Vagina (tissue), 2 donors: ENCODE results near the gene CAPN2. TPM values are rescaled to one million over a fixed set of nuclear protein-coding genes. Genes with fewer than 3 reads are reported as not detected.

ENCODE experiments used
- DNase-seq, 2 donors: peaks; one replicate each; pipeline ENCODE4 v3.0.0-alpha.2; 2017; ENCODE audit errors: extremely low spot score in 2 of 2
- H3K27ac ChIP-seq: fragments of 200-600 bp; sonication (generic); one replicate; pipeline ENCODE4 v1.5.1; 2019
- H3K27me3 ChIP-seq: fragments of 200-600 bp; sonication (generic); one replicate; pipeline ENCODE4 v1.5.1; 2019
- H3K36me3 ChIP-seq, 2 donors: fragments of 200-600 bp; sonication (generic); one replicate each; pipeline ENCODE4 v1.5.1; 2017 to 2019
- H3K4me1 ChIP-seq: fragments of 200-600 bp; sonication (generic); one replicate; pipeline ENCODE4 v1.5.1; 2019
- H3K4me3 ChIP-seq, 2 donors: fragments of 200-600 bp; sonication (generic); 1 replicate in 1 of 2; 2 replicates in 1 of 2; pipeline ENCODE4 v1.5.1; 2016 to 2019
- H3K9me3 ChIP-seq: fragments of 200-600 bp; sonication (generic); one replicate; pipeline ENCODE4 v1.5.1; 2019
- POLR2A ChIP-seq, 2 donors: fragments of 450-650 bp; IDR thresholded peaks; one replicate each; pipeline ENCODE4 v1.6.1; 2017; ENCODE audit warnings: antibody characterized with exemption in 2 of 2, mild to moderate bottlenecking in 2 of 2, moderate library complexity in 2 of 2
- POLR2AphosphoS5 ChIP-seq, 2 donors: sonication (generic); formaldehyde crosslinking; IDR thresholded peaks; one replicate each; pipeline ENCODE4 v1.9.0; 2017; ENCODE audit warnings: antibody characterized with exemption in 2 of 2, mild to moderate bottlenecking in 2 of 2, low read depth in 1 of 2; ENCODE audit not compliant: insufficient read depth in 1 of 2
- intact Hi-C: fragments of 100-400 bp; cut with DNase I; formaldehyde crosslinking; loops from one replicate; pipeline ENCODE4 v1.15.1; 2023
- small RNA-seq: library from RNA; depleted of rRNA; stranded (forward); fragments of <200 nt; gene quantifications from one replicate; pipeline ENCODE3, GENCODE V24; 2016
- total RNA-seq: library from RNA; depleted of rRNA; stranded (reverse); fragments of >200 nt; gene quantifications from one replicate; pipeline ENCODE4 v1.2.3, GENCODE V29; 2016
- TF ChIP-seq, protein P1 (sequence below), 3 experiments: fragments of 450-650 bp in 2 of 3; fragments of 200-600 bp in 1 of 3; sonication (generic) in 1 of 3; IDR thresholded peaks; one replicate each; pipeline ENCODE4 v1.5.1; 2017 to 2019; ENCODE audit warnings: antibody characterized with exemption in 3 of 3, mild to moderate bottlenecking in 2 of 3, moderate library complexity in 2 of 3

Gene CAPN2
- total RNA-seq, 1 donor from 2014 or later: 208 TPM

DNA sequence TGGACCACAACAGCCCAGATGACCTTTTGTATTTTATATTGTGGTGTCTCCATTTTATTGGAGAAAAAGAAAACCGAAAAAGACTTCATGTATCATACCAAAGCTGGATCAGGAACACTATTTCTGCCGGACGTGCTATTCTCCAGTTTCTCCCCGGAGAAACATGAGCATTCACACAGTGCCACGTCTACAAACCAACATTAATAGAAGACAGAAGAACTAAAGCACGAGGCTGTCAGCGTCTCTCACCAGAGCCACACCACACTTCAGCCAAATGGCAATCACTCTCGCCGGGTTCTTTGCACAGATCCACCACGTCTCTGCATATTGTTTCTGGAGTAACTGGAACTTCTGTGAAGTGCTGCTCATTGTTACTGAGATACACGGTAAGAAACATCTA, 108.6 kb downstream of the CAPN2 start:
- Histone ChIP-seq H3K27me3 (no peaks in the 10 kb centered on the region), H3K4me3 (no peak overlapping the region), H3K27ac (no peak overlapping the region), H3K4me1 (peaks cover 21% of the 10 kb centered on the region), H3K9me3 (no peaks in the 10 kb centered on the region), H3K36me3 (peaks cover 0 to 5% of the 10 kb centered on the region in 2 donors)
- intact Hi-C loops: no loop called here
- DNase-seq: no peak
- TF ChIP-seq, protein P1, sequence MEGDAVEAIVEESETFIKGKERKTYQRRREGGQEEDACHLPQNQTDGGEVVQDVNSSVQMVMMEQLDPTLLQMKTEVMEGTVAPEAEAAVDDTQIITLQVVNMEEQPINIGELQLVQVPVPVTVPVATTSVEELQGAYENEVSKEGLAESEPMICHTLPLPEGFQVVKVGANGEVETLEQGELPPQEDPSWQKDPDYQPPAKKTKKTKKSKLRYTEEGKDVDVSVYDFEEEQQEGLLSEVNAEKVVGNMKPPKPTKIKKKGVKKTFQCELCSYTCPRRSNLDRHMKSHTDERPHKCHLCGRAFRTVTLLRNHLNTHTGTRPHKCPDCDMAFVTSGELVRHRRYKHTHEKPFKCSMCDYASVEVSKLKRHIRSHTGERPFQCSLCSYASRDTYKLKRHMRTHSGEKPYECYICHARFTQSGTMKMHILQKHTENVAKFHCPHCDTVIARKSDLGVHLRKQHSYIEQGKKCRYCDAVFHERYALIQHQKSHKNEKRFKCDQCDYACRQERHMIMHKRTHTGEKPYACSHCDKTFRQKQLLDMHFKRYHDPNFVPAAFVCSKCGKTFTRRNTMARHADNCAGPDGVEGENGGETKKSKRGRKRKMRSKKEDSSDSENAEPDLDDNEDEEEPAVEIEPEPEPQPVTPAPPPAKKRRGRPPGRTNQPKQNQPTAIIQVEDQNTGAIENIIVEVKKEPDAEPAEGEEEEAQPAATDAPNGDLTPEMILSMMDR (IDR thresholded peaks at IDR 0.05): no peak
- TF ChIP-seq POLR2A (IDR thresholded peaks at IDR 0.05): no peak

DNA sequence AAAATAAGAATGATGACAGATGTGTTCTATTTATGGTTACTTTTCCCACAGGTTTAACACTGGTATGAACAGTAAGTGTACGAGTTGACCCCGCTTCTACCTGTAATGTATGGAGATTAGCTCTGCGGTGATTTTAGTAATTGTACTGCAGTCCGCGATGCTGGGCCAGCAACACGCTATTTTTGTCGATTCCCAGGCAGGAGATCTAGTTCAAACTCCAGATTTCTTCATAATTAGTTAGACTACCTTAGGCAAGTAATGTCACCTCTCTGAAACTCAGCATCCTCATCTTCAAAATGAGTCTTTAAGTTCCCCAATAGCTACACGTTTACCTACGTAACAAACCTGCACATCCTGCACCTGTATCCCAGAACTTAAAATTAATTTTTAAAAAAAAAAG, 111.9 kb downstream of the CAPN2 start:
- intact Hi-C loops: no loop called here
- Histone ChIP-seq H3K4me3 (no peak overlapping the region), H3K36me3 (no peaks in the 10 kb centered on the region)

DNA sequence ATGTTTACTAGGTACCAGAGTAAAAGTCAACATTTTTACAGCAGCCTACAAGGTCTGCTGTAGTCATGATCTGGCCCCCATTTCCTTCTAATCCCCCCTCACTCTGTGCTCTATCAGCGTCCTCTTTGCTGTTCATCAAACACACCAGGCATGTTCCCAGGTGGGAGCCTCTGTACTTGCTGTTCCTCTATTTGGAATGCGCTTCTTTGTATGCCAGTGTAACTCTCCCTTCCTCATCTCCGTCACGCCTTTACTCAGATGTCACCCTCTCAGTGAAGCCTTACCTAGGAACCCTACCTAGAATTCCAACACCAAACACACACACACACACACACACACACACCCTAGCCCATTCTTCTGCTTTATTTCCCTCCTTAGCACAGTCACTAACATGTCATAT, 112.4 kb downstream of the CAPN2 start:
- no peak for DNase-seq
- no peaks in the 10 kb centered on the region for H3K36me3 ChIP-seq
- intact Hi-C loops: no loop called here
- no peaks in the 10 kb centered on the region for H3K9me3 ChIP-seq
- H3K4me3 ChIP-seq: no peak overlapping the region
- H3K27me3 ChIP-seq: no peaks in the 10 kb centered on the region
- peaks cover 38% of the 10 kb centered on the region for H3K4me1 ChIP-seq
- H3K27ac ChIP-seq: no peak overlapping the region
- no peak for TF ChIP-seq POLR2AphosphoS5 (IDR thresholded peaks at IDR 0.05; ENCODE audit: insufficient read depth in 1 of 2, low read depth in 1 of 2)
- TF ChIP-seq, protein P1 (IDR thresholded peaks at IDR 0.05): no peak
- no peak for TF ChIP-seq POLR2A (IDR thresholded peaks at IDR 0.05)

More for the DNA sequence above, 111.9 kb downstream of the CAPN2 start:
- H3K27ac ChIP-seq: no peak overlapping the region
- TF ChIP-seq POLR2AphosphoS5 (IDR thresholded peaks at IDR 0.05; ENCODE audit: insufficient read depth in 1 of 2, low read depth in 1 of 2) (no peak), POLR2A (IDR thresholded peaks at IDR 0.05) (no peak)
- TF ChIP-seq, protein P1 (IDR thresholded peaks at IDR 0.05): no peak
- H3K27me3 ChIP-seq: no peaks in the 10 kb centered on the region
- no peak for DNase-seq
- no peaks in the 10 kb centered on the region for H3K9me3 ChIP-seq
- peaks cover 38% of the 10 kb centered on the region for H3K4me1 ChIP-seq

Small RNA genes within 50 kb of the gene (small RNA-seq; reads per million reads assigned to genes)
- not detected for gene RNU6-1248P

Other genes starting within 250 kb of the CAPN2 start
- gene CAPN8, start 46.8 kb upstream of the CAPN2 start, total RNA-seq: 0.49 TPM
- 31.9 TPM for gene TP53BP2, start 133.4 kb downstream of the CAPN2 start, total RNA-seq